Progenitor cell of endocrine pancreas (in vitro differentiated cells): ENCODE data around the gene VRK3. TPM values are rescaled to one million over a fixed set of nuclear protein-coding genes. Genes with fewer than 3 reads are reported as not detected.

ENCODE experiments used
- DNase-seq: peaks from one replicate; pipeline ENCODE4 v3.0.0; 2021; ENCODE audit warnings: low spot score; ENCODE audit not compliant: unreplicated experiment
- H3K27ac Mint-ChIP-seq: 2 replicates; pipeline ENCODE4 v1.8.0; 2021; ENCODE audit warnings: mild to moderate bottlenecking, moderate library complexity, mixed read lengths
- H3K27me3 Mint-ChIP-seq: 2 replicates; pipeline ENCODE4 v1.8.0; 2021; ENCODE audit warnings: mixed read lengths
- H3K36me3 Mint-ChIP-seq: 2 replicates; pipeline ENCODE4 v1.8.0; 2022; ENCODE audit warnings: mixed read lengths; ENCODE audit not compliant: insufficient read depth
- H3K4me1 Mint-ChIP-seq: 2 replicates; pipeline ENCODE4 v1.8.0; 2021; ENCODE audit warnings: low read depth, mixed read lengths
- H3K4me3 Mint-ChIP-seq: 2 replicates; pipeline ENCODE4 v1.8.0; 2021; ENCODE audit warnings: low read depth, mild to moderate bottlenecking, moderate library complexity, mixed read lengths
- H3K9me3 Mint-ChIP-seq: 2 replicates; pipeline ENCODE4 v1.8.0; 2021; ENCODE audit warnings: low read depth, mixed read lengths
- total RNA-seq: library from RNA; stranded (reverse); gene quantifications from 2 replicates; pipeline ENCODE4 v1.2.1, GENCODE V29; 2021
- TF ChIP-seq, protein P1 (sequence below): fragments of 200-600 bp; sonication (generic); IDR thresholded peaks from one replicate; pipeline ENCODE4 v1.5.0; 2021; ENCODE audit warnings: antibody characterized with exemption, mild to moderate bottlenecking; ENCODE audit not compliant: unreplicated experiment

Gene VRK3
- total RNA-seq, 1 donor from 2014 or later = 53.4 TPM

DNA sequence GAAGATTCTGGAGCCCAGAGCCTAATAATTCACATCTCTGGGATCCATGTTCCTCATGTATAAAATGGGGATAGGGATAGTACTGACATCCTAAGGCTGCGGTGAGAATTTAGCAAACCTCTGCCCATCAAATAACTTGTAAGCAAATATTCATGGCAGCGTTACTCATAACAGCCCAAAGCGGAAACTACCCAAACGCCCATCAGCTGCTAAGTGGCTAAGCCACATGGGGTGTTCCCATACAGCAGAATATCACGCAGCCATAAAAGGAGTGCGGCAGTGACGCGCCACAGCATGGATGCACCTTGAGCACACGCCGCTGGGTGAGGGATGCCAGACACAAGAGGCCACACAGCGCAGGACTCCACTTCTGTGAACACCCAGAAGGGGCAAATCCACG lies 19.7 kb downstream of the VRK3 start:
- Mint-ChIP-seq H3K27ac (no peak overlapping the region), H3K36me3 (peaks cover 8% of the 10 kb centered on the region), H3K4me3 (no peak overlapping the region), H3K4me1 (no peaks in the 10 kb centered on the region), H3K9me3 (no peaks in the 10 kb centered on the region), H3K27me3 (no peaks in the 10 kb centered on the region)
- no peak for DNase-seq
- TF ChIP-seq, protein P1, sequence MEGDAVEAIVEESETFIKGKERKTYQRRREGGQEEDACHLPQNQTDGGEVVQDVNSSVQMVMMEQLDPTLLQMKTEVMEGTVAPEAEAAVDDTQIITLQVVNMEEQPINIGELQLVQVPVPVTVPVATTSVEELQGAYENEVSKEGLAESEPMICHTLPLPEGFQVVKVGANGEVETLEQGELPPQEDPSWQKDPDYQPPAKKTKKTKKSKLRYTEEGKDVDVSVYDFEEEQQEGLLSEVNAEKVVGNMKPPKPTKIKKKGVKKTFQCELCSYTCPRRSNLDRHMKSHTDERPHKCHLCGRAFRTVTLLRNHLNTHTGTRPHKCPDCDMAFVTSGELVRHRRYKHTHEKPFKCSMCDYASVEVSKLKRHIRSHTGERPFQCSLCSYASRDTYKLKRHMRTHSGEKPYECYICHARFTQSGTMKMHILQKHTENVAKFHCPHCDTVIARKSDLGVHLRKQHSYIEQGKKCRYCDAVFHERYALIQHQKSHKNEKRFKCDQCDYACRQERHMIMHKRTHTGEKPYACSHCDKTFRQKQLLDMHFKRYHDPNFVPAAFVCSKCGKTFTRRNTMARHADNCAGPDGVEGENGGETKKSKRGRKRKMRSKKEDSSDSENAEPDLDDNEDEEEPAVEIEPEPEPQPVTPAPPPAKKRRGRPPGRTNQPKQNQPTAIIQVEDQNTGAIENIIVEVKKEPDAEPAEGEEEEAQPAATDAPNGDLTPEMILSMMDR = no peak

- H3K4me3 Mint-ChIP-seq = no peak overlapping the region
- no peaks in the 10 kb centered on the region for H3K27me3 Mint-ChIP-seq
- no peaks in the 10 kb centered on the region for H3K4me1 Mint-ChIP-seq
- peaks cover 10% of the 10 kb centered on the region for H3K36me3 Mint-ChIP-seq
- no peaks in the 10 kb centered on the region for H3K9me3 Mint-ChIP-seq
- no peak for DNase-seq
- no peak overlapping the region for H3K27ac Mint-ChIP-seq
- TF ChIP-seq, protein P1 = no peak
Measured at GRCh38 chr19:50003810-50004419, 21.3 kb downstream of the VRK3 start.

DNA sequence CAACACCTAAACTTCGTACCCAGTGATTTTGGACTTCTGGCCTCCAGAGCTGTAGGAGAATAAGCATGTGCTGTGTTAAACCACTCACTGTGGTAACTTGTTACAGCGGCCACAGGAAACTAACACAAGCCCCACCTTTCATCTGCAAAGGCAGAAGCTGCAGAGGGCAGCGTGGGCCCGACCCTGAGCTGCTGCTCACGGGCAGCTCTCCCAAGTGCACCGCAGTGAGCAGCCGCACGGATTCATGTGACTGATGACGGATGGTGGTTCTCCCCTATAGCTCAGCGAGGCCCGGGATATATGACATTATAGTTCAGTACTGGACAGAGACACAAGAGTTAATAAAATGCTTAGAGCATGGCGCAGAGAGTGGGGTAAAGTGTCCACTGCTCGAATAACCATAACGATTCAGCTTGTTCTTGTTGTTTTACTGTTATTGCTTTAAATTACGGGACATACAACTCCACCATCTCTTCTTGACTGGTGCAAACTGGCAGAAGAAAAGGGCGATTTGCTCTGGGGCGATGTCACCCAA lies 21.9 kb downstream of the VRK3 start:
- Mint-ChIP-seq H3K9me3 (no peaks in the 10 kb centered on the region), H3K27me3 (no peaks in the 10 kb centered on the region), H3K36me3 (peaks cover 10% of the 10 kb centered on the region), H3K4me1 (no peaks in the 10 kb centered on the region), H3K27ac (no peak overlapping the region), H3K4me3 (no peak overlapping the region)
- DNase-seq = no peak
- TF ChIP-seq, protein P1 = no peak

- no peaks in the 10 kb centered on the region for H3K4me1 Mint-ChIP-seq
- TF ChIP-seq, protein P1 = no peak
- H3K27me3 Mint-ChIP-seq = no peaks in the 10 kb centered on the region
- no peak for DNase-seq
- peaks cover 14% of the 10 kb centered on the region for H3K36me3 Mint-ChIP-seq
- no peak overlapping the region for H3K27ac Mint-ChIP-seq
- no peaks in the 10 kb centered on the region for H3K9me3 Mint-ChIP-seq
- no peak overlapping the region for H3K4me3 Mint-ChIP-seq
Measured at GRCh38 chr19:50002386-50002960, 22.7 kb downstream of the VRK3 start.

- DNase-seq = no peak
- H3K27me3 Mint-ChIP-seq = no peaks in the 10 kb centered on the region
- H3K27ac Mint-ChIP-seq = no peak overlapping the region
- no peaks in the 10 kb centered on the region for H3K9me3 Mint-ChIP-seq
- H3K4me1 Mint-ChIP-seq = no peaks in the 10 kb centered on the region
- H3K4me3 Mint-ChIP-seq = no peak overlapping the region
- H3K36me3 Mint-ChIP-seq = peaks cover 11% of the 10 kb centered on the region
- TF ChIP-seq, protein P1 = no peak
Measured at GRCh38 chr19:50001775-50002174, 23.4 kb downstream of the VRK3 start.
